ENCODE results near the gene VEGFA.
"Not testable (repeated sequence)": the region's sequence is repeated elsewhere in the genome, so short reads cannot be mapped to it uniquely, and the experiment has no call there.

Gene VEGFA

DNA sequence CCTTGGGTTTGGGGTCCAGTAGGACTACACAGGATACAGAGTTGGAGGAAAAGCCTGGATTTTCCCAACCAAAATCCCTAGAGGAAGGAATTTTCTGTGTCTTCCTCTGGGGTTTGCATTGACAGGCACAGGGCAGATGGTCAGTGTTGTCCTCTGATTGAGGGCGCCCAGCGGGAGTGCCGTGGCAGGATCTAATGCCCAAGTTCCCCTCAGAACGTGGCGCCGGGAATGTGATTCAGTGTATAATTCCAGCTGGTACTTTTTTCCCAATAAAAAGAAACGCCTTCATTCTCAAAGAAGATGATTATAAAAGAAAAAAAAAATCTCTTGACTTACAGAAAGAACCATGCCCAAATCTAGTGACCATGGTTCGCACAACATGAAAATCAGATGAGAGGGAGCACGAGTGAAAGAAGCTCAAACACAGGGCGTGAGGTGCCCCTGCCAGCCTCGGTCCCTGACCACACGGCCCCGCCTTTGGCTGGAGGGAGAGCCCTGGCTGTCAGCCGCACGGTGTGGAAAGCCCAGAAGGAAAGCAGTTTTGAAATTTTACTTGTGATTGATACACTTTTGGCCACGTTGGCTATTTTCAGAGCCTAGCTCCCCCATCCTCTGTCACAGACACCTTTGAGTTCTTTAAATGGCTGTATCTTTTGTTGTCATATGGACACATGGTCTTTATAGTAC is 31.6 kb downstream of the VEGFA start:
- no peak for DNase-seq (ENCODE audit: low read depth in 2 of 3, low spot score in 2 of 3)

- no peak for DNase-seq (ENCODE audit: low read depth in 2 of 3, low spot score in 2 of 3)
Observed at GRCh38 chr6:43803055-43803782, 33.2 kb downstream of the VEGFA start.

DNA sequence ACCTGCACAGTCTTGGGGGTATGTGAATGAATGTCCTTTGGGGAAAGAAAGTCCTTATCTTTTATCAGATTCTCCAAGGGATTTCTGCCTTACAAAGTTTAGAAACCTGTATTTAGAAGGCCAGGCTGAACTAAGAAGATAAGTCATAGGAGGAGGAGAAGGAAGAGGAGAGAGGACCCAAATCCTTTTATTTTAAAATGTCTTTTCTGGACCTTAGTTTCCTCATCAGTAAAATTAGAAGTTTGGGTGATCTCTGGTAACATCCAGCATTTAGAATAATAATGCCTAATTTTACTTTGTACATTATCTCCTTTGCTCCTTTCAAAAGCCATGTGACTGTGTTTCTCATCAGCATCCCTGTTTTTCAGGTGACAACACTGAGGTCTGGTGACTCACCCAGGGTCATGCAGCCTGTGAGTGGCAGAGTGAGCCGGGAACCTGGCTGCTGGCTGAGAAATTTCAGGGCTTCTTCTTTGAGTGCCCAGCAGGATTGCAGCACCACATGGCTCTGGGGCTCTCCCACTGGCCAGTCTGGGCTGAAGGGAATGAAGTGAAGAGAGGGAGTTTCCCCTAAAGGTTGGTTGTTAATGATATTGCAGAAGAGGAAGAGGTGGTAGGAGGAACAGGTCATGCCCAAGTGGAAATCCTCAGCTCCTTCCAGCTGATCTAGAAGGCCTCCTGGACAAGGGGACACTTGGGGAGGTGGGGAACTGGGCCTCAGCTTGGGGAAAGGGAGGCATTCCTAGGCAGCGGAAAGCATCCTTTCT is 34.0 kb downstream of the VEGFA start:
- DNase-seq (ENCODE audit: low read depth in 2 of 3, low spot score in 2 of 3), result no peak

- no peak for DNase-seq (ENCODE audit: low read depth in 2 of 3, low spot score in 2 of 3)
Observed at GRCh38 chr6:43804550-43805223, 34.7 kb downstream of the VEGFA start.

GRCh38 chr6:43805699-43806042 is 35.7 kb downstream of the VEGFA start:
- no peak for DNase-seq (ENCODE audit: low read depth in 2 of 3, low spot score in 2 of 3)

DNA sequence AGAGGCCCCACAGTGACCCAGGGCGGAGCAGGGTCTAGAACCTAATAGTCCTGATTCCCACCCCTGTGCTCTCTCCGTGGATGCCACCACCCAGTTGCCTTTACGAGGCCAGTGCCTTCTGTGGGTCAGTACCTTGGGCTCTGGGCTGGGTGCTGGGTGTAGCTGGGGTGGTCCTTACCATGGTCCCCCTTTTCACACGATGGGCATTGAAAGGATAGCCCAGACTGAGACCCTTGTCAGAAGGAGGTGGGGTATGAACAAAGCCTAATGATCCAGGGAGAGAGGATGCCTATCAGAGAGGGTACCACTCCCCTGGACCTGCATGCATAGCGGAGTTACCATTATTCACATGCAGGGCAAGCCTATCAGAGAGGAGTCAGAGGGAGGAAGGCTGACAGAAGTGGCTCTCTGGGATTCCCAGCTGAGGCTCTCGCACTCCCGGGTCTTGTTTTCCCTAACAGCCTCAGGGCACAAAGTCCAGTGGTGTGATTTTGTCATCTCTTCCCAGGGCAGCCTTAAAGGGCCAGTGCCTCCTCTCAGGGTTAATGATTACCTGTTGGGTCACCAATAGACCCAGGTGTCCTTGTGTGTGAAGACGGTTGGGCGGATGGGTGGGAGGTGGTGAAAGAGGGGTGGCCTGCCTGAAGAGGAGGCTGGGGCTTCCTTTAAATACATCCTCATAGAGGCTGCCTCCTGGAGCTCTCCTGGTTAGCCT is 36.2 kb downstream of the VEGFA start:
- no peak for DNase-seq (ENCODE audit: low read depth in 2 of 3, low spot score in 2 of 3)

- DNase-seq (ENCODE audit: low read depth in 2 of 3, low spot score in 2 of 3), result no peak
Observed at GRCh38 chr6:43806758-43807227, 36.8 kb downstream of the VEGFA start.

DNA sequence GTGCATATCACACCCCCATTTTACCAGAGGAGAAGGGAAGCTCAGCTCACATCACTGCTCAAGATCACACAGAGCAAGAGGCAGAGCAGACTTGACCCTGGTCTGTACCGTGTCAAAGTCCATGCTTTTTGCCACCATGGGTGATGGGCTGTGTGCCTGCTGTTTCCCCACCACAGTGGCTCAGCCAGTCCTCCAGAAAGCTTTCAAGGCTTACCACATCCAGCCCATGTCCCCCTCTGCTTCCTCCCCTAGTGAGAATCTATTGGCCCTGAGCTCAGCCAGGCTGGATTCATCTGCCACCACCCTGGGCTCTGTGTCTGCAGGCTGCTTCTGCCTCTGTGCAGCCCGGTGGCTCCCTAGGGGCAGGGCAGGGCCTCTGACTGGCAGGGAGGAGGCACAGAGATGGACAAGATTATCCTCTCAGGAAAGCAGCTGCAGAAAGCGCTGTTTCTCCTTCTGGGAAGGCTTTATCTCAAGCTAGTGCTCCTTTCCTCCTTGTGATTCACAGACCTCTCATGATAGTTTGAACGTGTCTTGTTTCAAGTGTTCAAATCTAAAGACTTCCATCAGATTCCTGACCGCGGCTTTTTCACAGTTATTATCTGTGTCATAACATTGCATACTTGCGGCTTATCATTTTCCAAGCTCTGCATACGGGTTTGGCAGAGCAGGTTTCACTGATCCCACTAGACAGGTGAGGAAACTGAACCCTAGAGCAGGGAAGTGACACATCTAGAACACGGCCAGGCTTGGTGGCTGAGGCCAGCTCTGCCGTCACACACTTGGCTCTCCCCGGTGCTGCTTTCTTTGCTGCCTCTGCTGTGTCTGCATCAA is 37.4 kb downstream of the VEGFA start:
- DNase-seq (ENCODE audit: low read depth in 2 of 3, low spot score in 2 of 3), result no peak

- DNase-seq (ENCODE audit: low read depth in 2 of 3, low spot score in 2 of 3), result no peak
Observed at GRCh38 chr6:43808412-43808811, 38.4 kb downstream of the VEGFA start.

DNA sequence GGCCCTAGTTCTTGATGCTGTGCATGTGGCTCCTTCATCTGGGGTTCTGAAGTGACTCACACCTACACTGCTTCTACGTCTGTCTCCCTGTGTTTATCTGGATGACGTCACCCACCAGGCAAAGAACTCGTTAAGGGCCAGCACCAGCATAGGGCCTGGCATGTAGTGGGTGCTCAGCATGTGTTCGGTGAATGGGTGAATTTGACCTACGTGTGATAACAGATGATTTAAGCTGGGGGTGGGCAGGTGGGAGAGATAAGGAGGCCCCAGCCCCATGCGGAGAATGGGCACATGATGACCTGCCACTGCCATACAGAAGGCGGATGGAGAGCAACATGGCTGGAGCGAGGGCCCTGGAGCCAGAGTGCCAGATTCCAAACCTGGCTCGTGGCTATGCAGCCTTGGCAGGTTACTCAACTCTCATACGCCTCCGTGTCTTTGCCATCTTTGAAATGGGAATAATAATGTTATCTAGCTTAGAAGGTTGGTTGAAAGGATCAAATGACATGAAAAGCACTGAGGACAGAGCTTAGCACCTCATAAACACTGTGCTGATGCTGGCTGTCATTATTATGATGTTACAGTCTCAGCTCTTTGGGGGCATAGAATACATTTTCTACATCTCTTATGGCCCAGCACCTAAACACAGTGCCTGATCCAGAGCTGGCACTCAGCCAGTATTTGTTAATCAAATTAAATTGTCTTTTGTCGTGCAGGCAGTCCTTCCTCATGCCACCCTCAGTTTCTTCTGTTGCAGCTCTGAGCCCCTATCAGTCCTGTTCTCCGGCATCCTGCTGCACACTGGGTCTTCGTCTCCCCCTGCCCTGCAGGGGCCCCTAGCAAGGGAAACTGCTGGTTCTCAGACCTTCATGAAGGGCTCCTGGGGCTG is 39.6 kb downstream of the VEGFA start:
- no peak for DNase-seq (ENCODE audit: low read depth in 2 of 3, low spot score in 2 of 3)

DNA sequence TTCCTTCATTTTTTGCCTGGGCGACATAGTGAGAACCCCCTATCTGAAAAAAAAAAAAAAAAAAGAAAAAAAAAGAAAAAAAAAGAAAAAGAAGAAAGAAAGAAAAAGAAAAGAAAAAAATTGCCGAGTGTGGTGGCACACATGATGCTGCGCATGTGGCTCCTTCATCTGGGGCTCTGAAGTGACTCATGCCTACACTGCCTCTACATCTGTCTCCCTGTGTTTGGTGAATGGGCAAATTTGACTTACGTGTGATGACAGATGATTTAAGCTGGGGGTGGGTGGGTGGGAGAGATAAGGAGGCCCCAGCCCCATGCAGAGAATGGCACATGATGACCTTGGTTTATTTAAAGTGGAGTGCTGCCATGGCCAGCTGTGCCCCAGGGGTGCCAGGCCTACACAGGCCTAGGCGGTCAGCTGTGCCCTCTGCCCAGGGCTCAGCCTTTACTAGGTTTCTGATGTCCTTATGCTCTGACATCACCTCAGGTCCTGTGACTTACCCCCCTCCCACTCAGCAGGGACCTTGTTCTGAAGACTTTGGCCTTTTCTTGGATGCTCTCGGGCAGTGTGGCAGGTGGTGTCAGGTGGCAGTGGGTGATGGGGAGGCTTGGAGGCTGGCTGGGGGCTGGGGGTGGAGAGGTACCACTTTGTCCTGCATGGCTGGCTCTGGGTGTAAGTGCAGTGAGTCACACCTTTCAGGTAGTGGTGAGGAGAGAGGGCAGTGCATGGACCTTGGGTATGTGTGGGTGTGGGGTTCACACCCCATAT is 41.1 kb downstream of the VEGFA start:
- DNase-seq (ENCODE audit: low read depth in 2 of 3, low spot score in 2 of 3), result no peak

DNA sequence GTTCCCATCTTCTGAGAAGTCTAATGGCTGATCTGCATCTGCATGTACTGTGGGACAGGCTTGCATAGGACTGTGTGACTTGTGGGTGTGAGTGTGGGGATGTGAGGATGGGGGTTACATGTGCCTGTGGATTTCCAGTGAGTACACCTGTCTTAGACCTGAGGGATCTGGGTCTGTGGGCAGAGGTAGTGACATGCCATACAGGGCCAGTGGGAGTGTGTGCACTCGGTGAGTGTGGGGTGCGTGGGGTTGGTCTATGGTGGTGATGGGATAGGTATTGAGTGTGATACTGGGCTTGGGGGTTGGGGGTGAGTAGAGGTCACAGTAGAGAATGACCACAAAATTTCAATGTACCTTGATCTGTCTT is 41.7 kb downstream of the VEGFA start:
- no peak for DNase-seq (ENCODE audit: low read depth in 2 of 3, low spot score in 2 of 3)

DNA sequence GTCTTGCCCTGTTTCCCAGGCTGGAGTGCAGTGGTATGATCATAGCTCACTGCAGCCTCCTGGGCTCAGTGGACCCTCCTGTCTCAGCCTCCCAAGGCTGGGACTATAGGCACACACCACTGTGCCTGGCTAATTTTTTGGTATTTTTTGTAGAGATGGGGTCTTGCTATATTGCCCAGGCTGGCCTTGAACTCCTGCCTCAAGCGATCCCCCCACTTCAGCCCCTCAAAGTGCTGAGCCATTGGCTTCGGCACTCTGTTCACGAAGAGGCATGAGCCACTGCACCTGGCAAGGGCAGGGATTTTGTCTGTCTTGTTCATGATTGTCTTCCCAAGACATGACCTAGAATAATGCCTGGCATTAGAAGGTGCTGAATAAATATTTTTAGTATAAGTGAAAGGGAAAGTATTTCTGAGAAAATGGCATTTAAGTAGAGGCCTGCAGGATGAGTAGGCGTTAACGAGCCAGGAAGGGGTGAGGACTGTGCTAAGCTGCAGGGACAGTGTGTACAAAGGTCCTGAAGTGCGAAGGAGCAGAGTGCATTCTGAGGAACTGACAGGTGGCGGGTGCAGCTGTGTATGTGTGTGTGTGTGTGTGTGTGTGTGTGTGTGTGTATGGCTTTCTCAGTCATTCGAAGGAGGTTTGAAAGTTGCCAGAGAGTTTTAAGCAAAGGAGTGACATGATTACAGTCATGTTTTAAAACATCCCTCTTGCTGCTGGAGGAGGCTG is 43.0 kb downstream of the VEGFA start:
- no peak for DNase-seq (ENCODE audit: low read depth in 2 of 3, low spot score in 2 of 3)

DNA sequence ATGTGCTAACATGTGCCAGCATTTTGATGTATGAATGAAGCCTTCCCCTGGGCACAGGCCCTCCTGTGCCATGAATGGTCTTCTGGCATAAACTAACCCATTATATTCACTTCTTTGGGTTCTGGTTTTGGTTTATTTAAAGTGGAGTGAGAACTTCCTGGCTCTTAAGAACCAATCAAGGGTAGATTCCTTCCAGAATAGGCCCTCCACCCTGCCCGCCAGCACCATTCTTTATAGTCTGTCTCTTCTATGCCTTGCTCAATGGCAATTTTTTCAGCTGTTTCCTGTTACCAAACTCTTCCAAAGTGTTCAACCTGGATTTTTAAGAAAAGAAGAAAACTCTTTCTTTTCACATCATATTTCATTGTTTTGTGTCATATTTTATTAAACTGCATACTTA is 44.1 kb downstream of the VEGFA start:
- DNase-seq (ENCODE audit: low read depth in 2 of 3, low spot score in 2 of 3), result no peak

GRCh38 chr6:43814865-43815264 is 44.9 kb downstream of the VEGFA start:
- no peak for DNase-seq (ENCODE audit: low read depth in 2 of 3, low spot score in 2 of 3)

GRCh38 chr6:43817192-43817591 is 47.2 kb downstream of the VEGFA start:
- DNase-seq (ENCODE audit: low read depth in 2 of 3, low spot score in 2 of 3), result no peak

GRCh38 chr6:43818973-43819372 is 49.0 kb downstream of the VEGFA start:
- not testable (repeated sequence) for DNase-seq (ENCODE audit: low read depth in 2 of 3, low spot score in 2 of 3)

DNA sequence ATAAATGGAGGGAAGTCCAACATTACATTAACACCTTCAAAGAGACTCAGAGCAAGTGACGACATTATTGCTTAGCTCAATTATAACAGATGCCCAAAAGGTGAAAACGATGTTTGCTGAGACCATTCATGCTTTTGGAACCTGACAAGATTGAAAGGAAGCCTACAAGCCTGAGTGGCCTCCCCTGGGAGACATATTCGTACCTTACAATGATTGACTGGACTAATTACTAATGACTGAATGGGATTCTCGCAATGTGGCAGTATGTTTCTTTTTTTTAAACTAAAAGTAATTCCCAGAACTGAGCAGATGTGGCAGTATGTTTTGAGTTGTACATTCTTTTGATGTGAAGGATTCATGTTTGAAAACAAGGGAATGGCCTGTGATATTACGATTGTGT is 49.9 kb downstream of the VEGFA start:
- no peak for DNase-seq (ENCODE audit: low read depth in 2 of 3, low spot score in 2 of 3)
